SK-N-SH (cell line): ENCODE data around the gene TMEM143. TPM values are rescaled to one million over a fixed set of nuclear protein-coding genes. Genes with fewer than 3 reads are reported as not detected.

Experiments used
- CTCF ChIA-PET: fragments of 300-600, 350-600 bp; formaldehyde crosslinking; extraction: SDS; loops from one replicate; lab custom pipeline; 2021; lab: Yijun Ruan, JAX
- POLR2A ChIA-PET: fragments of 350-600 bp; sonication (Branson Sonifier 250); formaldehyde crosslinking; extraction: SDS; loops from one replicate; lab custom pipeline; 2020; ENCODE audit warnings: antibody characterized with exemption, inconsistent platforms; lab: Yijun Ruan, JAX
- DNase-seq: peaks from one replicate; pipeline ENCODE4 v3.0.0; 2012
- H2AFZ ChIP-seq: fragments of 200-600 bp; sonication (generic); 2 replicates; pipeline ENCODE4 v1.8.1; 2016; ENCODE audit warnings: antibody characterized with exemption, mild to moderate bottlenecking, low read depth
- H3F3A ChIP-seq: fragments of 200-600 bp; sonication (generic); replicated peaks from 2 replicates; pipeline ENCODE3; 2016; ENCODE audit warnings: antibody characterized with exemption, mild to moderate bottlenecking; ENCODE audit not compliant: insufficient read depth
- H3K27ac ChIP-seq, 2 experiments: fragments of 200-500 bp in 1 of 2; fragments of 200-600 bp in 1 of 2; sonication (Bioruptor generic) in 1 of 2; sonication (generic), shearing (Covaris generic) in 1 of 2; 2 replicates each; pipeline versions ENCODE4 v1.5.1 to v1.6.1; 2014 to 2016; ENCODE audit warnings: low read depth in 2 of 2, inconsistent platforms in 1 of 2, low read length in 1 of 2, mild to moderate bottlenecking in 1 of 2, mixed read lengths in 1 of 2
- H3K27me3 ChIP-seq: fragments of 200-600 bp; sonication (generic), shearing (Covaris generic); 2 replicates; pipeline ENCODE4 v1.6.1; 2016; ENCODE audit warnings: mixed run types; ENCODE audit not compliant: insufficient read depth
- H3K36me3 ChIP-seq, 2 experiments: fragments of 200-500 bp in 1 of 2; fragments of 200-600 bp in 1 of 2; sonication (Bioruptor generic) in 1 of 2; sonication (generic) in 1 of 2; replicated peaks in 1 of 2; 2 replicates each; pipeline versions ENCODE3 to v1.5.1; 2014 to 2016; ENCODE audit warnings: low read length in 1 of 2, mild to moderate bottlenecking in 1 of 2; ENCODE audit not compliant: insufficient read depth in 2 of 2, control insufficient read depth in 1 of 2
- H3K4me1 ChIP-seq, 2 experiments: fragments of 200-500 bp in 1 of 2; fragments of 200-600 bp in 1 of 2; sonication (Bioruptor generic) in 1 of 2; sonication (generic), shearing (Covaris generic) in 1 of 2; 2 replicates each; pipeline versions ENCODE4 v1.5.1 to v1.6.1; 2014 to 2016; ENCODE audit warnings: low read depth in 1 of 2, low read length in 1 of 2, mixed run types in 1 of 2; ENCODE audit not compliant: insufficient read depth in 2 of 2, control insufficient read depth in 1 of 2
- H3K4me2 ChIP-seq: fragments of 200-600 bp; sonication (generic), shearing (Covaris generic); 2 replicates; pipeline ENCODE4 v1.6.1; 2017; ENCODE audit warnings: mixed run types
- H3K4me3 ChIP-seq, 2 experiments: fragments of 200-500 bp in 1 of 2; fragments of 200-600 bp in 1 of 2; sonication (Bioruptor generic) in 1 of 2; sonication (generic), shearing (Covaris generic) in 1 of 2; 2 replicates each; pipeline versions ENCODE4 v1.5.1 to v1.8.1; 2014 to 2016; ENCODE audit warnings: low read depth in 2 of 2, inconsistent platforms in 1 of 2, low read length in 1 of 2, mild to moderate bottlenecking in 1 of 2, mixed read lengths in 1 of 2, moderate library complexity in 1 of 2
- H3K79me2 ChIP-seq: fragments of 200-600 bp; sonication (generic); 2 replicates; pipeline ENCODE4 v1.8.1; 2017; ENCODE audit warnings: mild to moderate bottlenecking; ENCODE audit not compliant: insufficient read depth
- H3K9ac ChIP-seq: fragments of 200-600 bp; sonication (generic); 2 replicates; pipeline ENCODE4 v1.6.1; 2017; ENCODE audit warnings: mixed run types
- H3K9me2 ChIP-seq: fragments of 200-600 bp; sonication (generic); 2 replicates; pipeline ENCODE4 v1.6.1; 2017; ENCODE audit warnings: mixed run types
- H3K9me3 ChIP-seq: fragments of 200-600 bp; sonication (generic); 2 replicates; pipeline ENCODE4 v1.6.1; 2017; ENCODE audit warnings: mixed run types, mild to moderate bottlenecking, moderate library complexity
- H4K20me1 ChIP-seq: fragments of 200-600 bp; sonication (generic); 2 replicates; pipeline ENCODE4 v1.6.1; 2017; ENCODE audit warnings: mild to moderate bottlenecking, mixed run types; ENCODE audit not compliant: insufficient read depth
- ELF1 ChIP-seq: IDR thresholded peaks from 2 replicates; pipeline ENCODE4 v1.4.0; 2012
- FOSL2 ChIP-seq: IDR thresholded peaks from 2 replicates; pipeline ENCODE4 v1.4.0; 2012; ENCODE audit warnings: low read depth, mild to moderate bottlenecking, moderate library complexity, borderline replicate concordance
- FOXM1 ChIP-seq: IDR thresholded peaks from 2 replicates; pipeline ENCODE4 v1.4.0; 2012; ENCODE audit warnings: low read depth, mild to moderate bottlenecking
- GATA2 ChIP-seq: sonication (generic); formaldehyde crosslinking; IDR thresholded peaks from 2 replicates; pipeline ENCODE4 v1.5.0; 2020; ENCODE audit warnings: mild to moderate bottlenecking, missing genetic modification reagents
- JUND ChIP-seq: IDR thresholded peaks from 2 replicates; pipeline ENCODE4 v1.4.0; 2012
- NRF1 ChIP-seq: IDR thresholded peaks from 2 replicates; pipeline ENCODE4 v1.6.1; 2012; ENCODE audit warnings: low read depth, mild to moderate bottlenecking, low read length
- POLR2AphosphoS5 ChIP-seq: IDR thresholded peaks from 2 replicates; pipeline ENCODE4 v1.6.1; 2012; ENCODE audit warnings: low read depth, low read length
- RCOR1 ChIP-seq: fragments of 150-350 bp; IDR thresholded peaks from 2 replicates; pipeline ENCODE4 v1.6.1; 2017; ENCODE audit warnings: antibody characterized with exemption, low read length
- RFX5 ChIP-seq: IDR thresholded peaks from 2 replicates; pipeline ENCODE4 v1.6.1; 2012; ENCODE audit warnings: mild to moderate bottlenecking, improper control_type of control experiment, low read length
- RXRA ChIP-seq: IDR thresholded peaks from 2 replicates; pipeline ENCODE4 v1.4.0; 2012; ENCODE audit warnings: low read depth, mild to moderate bottlenecking, borderline replicate concordance
- SIN3A ChIP-seq: IDR thresholded peaks from 2 replicates; pipeline ENCODE4 v1.6.1; 2012; ENCODE audit warnings: low read depth, mild to moderate bottlenecking, low read length, moderate library complexity, borderline replicate concordance
- TAF1 ChIP-seq: IDR thresholded peaks from 2 replicates; pipeline ENCODE4 v1.6.1; 2012; ENCODE audit warnings: low read depth, mild to moderate bottlenecking, low read length, moderate library complexity, borderline replicate concordance
- WGBS: methylation state at CpG from one replicate; pipeline ENCODE4 v1.1.6; 2017; ENCODE audit warnings: low lambda C conversion rate; 5-methylcytosine and 5-hydroxymethylcytosine counted together
- polyA plus RNA-seq, 3 experiments: library from polyadenylated mRNA; depleted of rRNA; stranded (reverse); fragments of >200 nt; gene quantifications; 2 replicates each; pipeline ENCODE4 v1.2.3, GENCODE V29; 2012
- TF ChIP-seq, protein P1 (sequence below): IDR thresholded peaks from 2 replicates; pipeline ENCODE4 v1.6.1; 2012; ENCODE audit warnings: mild to moderate bottlenecking, low read depth, low read length, moderate library complexity
- TF ChIP-seq, protein P2 (sequence below): IDR thresholded peaks from 2 replicates; pipeline ENCODE4 v1.4.0; 2012; ENCODE audit warnings: low read depth, borderline replicate concordance
- TF ChIP-seq, protein P3 (sequence below): IDR thresholded peaks from 2 replicates; pipeline ENCODE4 v1.4.0; 2012; ENCODE audit warnings: low read depth
- TF ChIP-seq, protein P4 (sequence below): fragments of 200-600 bp; sonication (generic); IDR thresholded peaks from 2 replicates; pipeline ENCODE4 v1.6.1; 2017; ENCODE audit warnings: antibody characterized with exemption, mild to moderate bottlenecking, moderate library complexity
- TF ChIP-seq, protein P5 (sequence below): fragments of 150-350 bp; IDR thresholded peaks from 2 replicates; pipeline ENCODE4 v1.6.1; 2016; ENCODE audit warnings: mild to moderate bottlenecking, low read depth, low read length
- TF ChIP-seq, protein P6 (sequence below): IDR thresholded peaks from 2 replicates; pipeline ENCODE4; 2012

The TMEM143 gene
- polyA plus RNA-seq, 1 of the 3 experiments (the other 2 are of a cell fraction) = 21.9 TPM

DNA sequence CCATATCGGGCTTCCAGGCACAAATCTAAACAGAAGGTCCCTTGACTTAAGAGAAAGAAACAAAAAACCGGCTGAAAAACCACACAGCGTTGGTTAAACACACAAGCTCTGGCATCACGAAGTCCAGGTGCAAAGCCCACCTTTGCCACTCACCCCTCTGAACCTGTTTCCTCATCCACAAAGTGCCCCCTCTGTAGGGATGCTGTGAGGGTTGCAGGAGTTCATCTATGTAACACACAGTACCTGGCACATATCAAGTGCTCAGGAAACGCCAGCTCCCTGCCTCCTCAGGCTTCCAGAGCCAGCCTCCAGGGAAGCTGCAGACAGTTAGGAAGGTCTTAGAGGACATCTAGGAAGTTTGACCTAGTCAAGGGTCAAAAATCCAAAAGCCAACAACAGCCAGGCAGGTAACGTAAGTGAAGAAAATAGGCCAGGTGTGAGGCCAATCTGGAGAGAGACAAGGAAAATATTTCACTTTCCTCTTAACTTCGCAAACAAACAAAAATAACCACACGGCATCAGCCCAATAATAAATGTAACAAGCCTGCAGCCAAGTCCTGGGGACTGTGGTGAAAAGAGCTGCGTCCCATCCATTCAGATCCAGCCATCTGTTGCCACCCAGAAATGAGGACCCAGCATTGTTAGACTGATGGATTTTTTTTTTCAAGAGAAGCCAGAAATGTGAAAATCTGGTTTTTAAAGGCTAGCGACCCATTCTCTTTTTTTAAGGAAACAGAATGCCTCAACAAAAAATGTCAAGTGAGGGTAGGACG lies 17.6 kb upstream of the TMEM143 start:
- H3K36me3 ChIP-seq = peaks cover 27 to 40% of the 10 kb centered on the region in 2 experiments
- POLR2A ChIA-PET = interaction anchor here (1.0 to 1.5 kb wide), 2 partner anchors 10 to 31 kb away, joined by 3 to 4 read pairs; partner anchors contain the start of gene KDELR1
- peaks cover 10% of the 10 kb centered on the region for H3F3A ChIP-seq
- H3K79me2 ChIP-seq = peaks cover 7% of the 10 kb centered on the region; the same call in 1 of the 2 replicates
- H3K9me2 ChIP-seq = no peaks in the 10 kb centered on the region
- H3K9me3 ChIP-seq = no peaks in the 10 kb centered on the region
- H3K4me1 ChIP-seq = no peaks in the 10 kb centered on the region
- H3K4me2 ChIP-seq = no peak overlapping the region
- no peaks in the 10 kb centered on the region for H4K20me1 ChIP-seq
- H3K9ac ChIP-seq = no peak overlapping the region
- H3K27me3 ChIP-seq = no peaks in the 10 kb centered on the region
- no peak for TF ChIP-seq RXRA
- TF ChIP-seq, protein P1, sequence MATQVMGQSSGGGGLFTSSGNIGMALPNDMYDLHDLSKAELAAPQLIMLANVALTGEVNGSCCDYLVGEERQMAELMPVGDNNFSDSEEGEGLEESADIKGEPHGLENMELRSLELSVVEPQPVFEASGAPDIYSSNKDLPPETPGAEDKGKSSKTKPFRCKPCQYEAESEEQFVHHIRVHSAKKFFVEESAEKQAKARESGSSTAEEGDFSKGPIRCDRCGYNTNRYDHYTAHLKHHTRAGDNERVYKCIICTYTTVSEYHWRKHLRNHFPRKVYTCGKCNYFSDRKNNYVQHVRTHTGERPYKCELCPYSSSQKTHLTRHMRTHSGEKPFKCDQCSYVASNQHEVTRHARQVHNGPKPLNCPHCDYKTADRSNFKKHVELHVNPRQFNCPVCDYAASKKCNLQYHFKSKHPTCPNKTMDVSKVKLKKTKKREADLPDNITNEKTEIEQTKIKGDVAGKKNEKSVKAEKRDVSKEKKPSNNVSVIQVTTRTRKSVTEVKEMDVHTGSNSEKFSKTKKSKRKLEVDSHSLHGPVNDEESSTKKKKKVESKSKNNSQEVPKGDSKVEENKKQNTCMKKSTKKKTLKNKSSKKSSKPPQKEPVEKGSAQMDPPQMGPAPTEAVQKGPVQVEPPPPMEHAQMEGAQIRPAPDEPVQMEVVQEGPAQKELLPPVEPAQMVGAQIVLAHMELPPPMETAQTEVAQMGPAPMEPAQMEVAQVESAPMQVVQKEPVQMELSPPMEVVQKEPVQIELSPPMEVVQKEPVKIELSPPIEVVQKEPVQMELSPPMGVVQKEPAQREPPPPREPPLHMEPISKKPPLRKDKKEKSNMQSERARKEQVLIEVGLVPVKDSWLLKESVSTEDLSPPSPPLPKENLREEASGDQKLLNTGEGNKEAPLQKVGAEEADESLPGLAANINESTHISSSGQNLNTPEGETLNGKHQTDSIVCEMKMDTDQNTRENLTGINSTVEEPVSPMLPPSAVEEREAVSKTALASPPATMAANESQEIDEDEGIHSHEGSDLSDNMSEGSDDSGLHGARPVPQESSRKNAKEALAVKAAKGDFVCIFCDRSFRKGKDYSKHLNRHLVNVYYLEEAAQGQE = no peak
- no peak for TF ChIP-seq NRF1
- TF ChIP-seq RCOR1 = no peak
- TF ChIP-seq, protein P2, sequence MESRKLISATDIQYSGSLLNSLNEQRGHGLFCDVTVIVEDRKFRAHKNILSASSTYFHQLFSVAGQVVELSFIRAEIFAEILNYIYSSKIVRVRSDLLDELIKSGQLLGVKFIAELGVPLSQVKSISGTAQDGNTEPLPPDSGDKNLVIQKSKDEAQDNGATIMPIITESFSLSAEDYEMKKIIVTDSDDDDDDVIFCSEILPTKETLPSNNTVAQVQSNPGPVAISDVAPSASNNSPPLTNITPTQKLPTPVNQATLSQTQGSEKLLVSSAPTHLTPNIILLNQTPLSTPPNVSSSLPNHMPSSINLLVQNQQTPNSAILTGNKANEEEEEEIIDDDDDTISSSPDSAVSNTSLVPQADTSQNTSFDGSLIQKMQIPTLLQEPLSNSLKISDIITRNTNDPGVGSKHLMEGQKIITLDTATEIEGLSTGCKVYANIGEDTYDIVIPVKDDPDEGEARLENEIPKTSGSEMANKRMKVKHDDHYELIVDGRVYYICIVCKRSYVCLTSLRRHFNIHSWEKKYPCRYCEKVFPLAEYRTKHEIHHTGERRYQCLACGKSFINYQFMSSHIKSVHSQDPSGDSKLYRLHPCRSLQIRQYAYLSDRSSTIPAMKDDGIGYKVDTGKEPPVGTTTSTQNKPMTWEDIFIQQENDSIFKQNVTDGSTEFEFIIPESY = no peak
- no peak for TF ChIP-seq SIN3A
- TF ChIP-seq TAF1 = no peak
- no peak for TF ChIP-seq POLR2AphosphoS5
- no peak for TF ChIP-seq GATA2 (CRISPR knock-in tag)
- TF ChIP-seq RFX5 = no peak
- no peak for TF ChIP-seq JUND
- no peak for TF ChIP-seq FOXM1
- no peak for TF ChIP-seq ELF1
- TF ChIP-seq, protein P3, sequence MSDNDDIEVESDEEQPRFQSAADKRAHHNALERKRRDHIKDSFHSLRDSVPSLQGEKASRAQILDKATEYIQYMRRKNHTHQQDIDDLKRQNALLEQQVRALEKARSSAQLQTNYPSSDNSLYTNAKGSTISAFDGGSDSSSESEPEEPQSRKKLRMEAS = no peak
- TF ChIP-seq FOSL2 = no peak
- TF ChIP-seq, protein P4, sequence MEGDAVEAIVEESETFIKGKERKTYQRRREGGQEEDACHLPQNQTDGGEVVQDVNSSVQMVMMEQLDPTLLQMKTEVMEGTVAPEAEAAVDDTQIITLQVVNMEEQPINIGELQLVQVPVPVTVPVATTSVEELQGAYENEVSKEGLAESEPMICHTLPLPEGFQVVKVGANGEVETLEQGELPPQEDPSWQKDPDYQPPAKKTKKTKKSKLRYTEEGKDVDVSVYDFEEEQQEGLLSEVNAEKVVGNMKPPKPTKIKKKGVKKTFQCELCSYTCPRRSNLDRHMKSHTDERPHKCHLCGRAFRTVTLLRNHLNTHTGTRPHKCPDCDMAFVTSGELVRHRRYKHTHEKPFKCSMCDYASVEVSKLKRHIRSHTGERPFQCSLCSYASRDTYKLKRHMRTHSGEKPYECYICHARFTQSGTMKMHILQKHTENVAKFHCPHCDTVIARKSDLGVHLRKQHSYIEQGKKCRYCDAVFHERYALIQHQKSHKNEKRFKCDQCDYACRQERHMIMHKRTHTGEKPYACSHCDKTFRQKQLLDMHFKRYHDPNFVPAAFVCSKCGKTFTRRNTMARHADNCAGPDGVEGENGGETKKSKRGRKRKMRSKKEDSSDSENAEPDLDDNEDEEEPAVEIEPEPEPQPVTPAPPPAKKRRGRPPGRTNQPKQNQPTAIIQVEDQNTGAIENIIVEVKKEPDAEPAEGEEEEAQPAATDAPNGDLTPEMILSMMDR = no peak
- TF ChIP-seq, protein P5, sequence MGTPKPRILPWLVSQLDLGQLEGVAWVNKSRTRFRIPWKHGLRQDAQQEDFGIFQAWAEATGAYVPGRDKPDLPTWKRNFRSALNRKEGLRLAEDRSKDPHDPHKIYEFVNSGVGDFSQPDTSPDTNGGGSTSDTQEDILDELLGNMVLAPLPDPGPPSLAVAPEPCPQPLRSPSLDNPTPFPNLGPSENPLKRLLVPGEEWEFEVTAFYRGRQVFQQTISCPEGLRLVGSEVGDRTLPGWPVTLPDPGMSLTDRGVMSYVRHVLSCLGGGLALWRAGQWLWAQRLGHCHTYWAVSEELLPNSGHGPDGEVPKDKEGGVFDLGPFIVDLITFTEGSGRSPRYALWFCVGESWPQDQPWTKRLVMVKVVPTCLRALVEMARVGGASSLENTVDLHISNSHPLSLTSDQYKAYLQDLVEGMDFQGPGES = no peak
- TF ChIP-seq, protein P6, sequence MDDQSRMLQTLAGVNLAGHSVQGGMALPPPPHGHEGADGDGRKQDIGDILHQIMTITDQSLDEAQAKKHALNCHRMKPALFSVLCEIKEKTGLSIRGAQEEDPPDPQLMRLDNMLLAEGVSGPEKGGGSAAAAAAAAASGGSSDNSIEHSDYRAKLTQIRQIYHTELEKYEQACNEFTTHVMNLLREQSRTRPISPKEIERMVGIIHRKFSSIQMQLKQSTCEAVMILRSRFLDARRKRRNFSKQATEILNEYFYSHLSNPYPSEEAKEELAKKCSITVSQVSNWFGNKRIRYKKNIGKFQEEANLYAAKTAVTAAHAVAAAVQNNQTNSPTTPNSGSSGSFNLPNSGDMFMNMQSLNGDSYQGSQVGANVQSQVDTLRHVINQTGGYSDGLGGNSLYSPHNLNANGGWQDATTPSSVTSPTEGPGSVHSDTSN = no peak
- CTCF ChIA-PET = interaction anchor here (0.6 to 4.4 kb wide), 3 partner anchors 9 to 182 kb away, joined by 3 to 26 read pairs (median 4); partner anchors contain the start of gene KDELR1
- H3K4me3 ChIP-seq = no peak overlapping the region
- 87% methylated on average over 11 of the region's 11 CpGs for WGBS
- DNase-seq = no peak
- no peak overlapping the region for H3K27ac ChIP-seq
- no peak overlapping the region for H2AFZ ChIP-seq
